GM12892 (cell line): ENCODE measurements around the gene AK8.

Experiments
- DNase-seq: peaks from one replicate; pipeline ENCODE4 v3.0.0; 2011; ENCODE audit not compliant: insufficient read length
- FAIRE-seq: peaks from 2 replicates; lab custom pipeline; 2011; peaks lifted over from hg19 to GRCh38; lab: Jason Lieb, UNC
- POLR2A ChIP-seq: IDR thresholded peaks from 2 replicates; pipeline ENCODE4 v1.6.1; 2011; ENCODE audit warnings: low read depth, low read length, control low read depth
- POLR2AphosphoS5 ChIP-seq: IDR thresholded peaks from 2 replicates; pipeline ENCODE4 v1.6.1; 2011; ENCODE audit warnings: low read depth, low read length, control low read depth
- TAF1 ChIP-seq: IDR thresholded peaks from 2 replicates; pipeline ENCODE4 v1.6.1; 2011; ENCODE audit warnings: low read depth, mild to moderate bottlenecking, control low read depth, low read length, borderline replicate concordance

Gene AK8

GRCh38 chr9:132708769-132709430, 169.2 kb downstream of the AK8 start:
- TF ChIP-seq POLR2AphosphoS5 = no peak
- no peak for TF ChIP-seq TAF1
- no peak for TF ChIP-seq POLR2A
- DNase-seq = no peak
- no peak for FAIRE-seq

GRCh38 chr9:132708239-132708638, 169.8 kb downstream of the AK8 start:
- no peak for TF ChIP-seq TAF1
- no peak for TF ChIP-seq POLR2AphosphoS5
- TF ChIP-seq POLR2A = no peak
- DNase-seq (no peak), FAIRE-seq (no peak)

GRCh38 chr9:132703336-132703735, 174.7 kb downstream of the AK8 start:
- no peak for DNase-seq
- TF ChIP-seq POLR2A = no peak
- no peak for TF ChIP-seq POLR2AphosphoS5
- no peak for TF ChIP-seq TAF1
- no peak for FAIRE-seq

GRCh38 chr9:132702254-132702653, 175.8 kb downstream of the AK8 start:
- no peak for FAIRE-seq
- no peak for TF ChIP-seq POLR2AphosphoS5
- no peak for TF ChIP-seq POLR2A
- no peak for TF ChIP-seq TAF1

GRCh38 chr9:132699956-132700355, 178.1 kb downstream of the AK8 start:
- TF ChIP-seq POLR2AphosphoS5 (no peak), TAF1 (no peak), POLR2A (no peak)
- DNase-seq (no peak), FAIRE-seq (no peak)

More at GRCh38 chr9:132702254-132702653, 175.8 kb downstream of the AK8 start:
- no peak for DNase-seq

GRCh38 chr9:132698989-132699388, 179.1 kb downstream of the AK8 start:
- DNase-seq (no peak), FAIRE-seq (no peak)
- no peak for TF ChIP-seq POLR2A
- no peak for TF ChIP-seq TAF1
- TF ChIP-seq POLR2AphosphoS5 = no peak

- FAIRE-seq (no peak), DNase-seq (no peak)
- no peak for TF ChIP-seq POLR2A
- TF ChIP-seq TAF1 = no peak
- TF ChIP-seq POLR2AphosphoS5 = no peak
Observed at GRCh38 chr9:132697230-132697629, 180.9 kb downstream of the AK8 start.

GRCh38 chr9:132694144-132694543, 183.9 kb downstream of the AK8 start:
- FAIRE-seq (no peak), DNase-seq (no peak)
- TF ChIP-seq TAF1 = no peak

GRCh38 chr9:132690696-132691095, 187.4 kb downstream of the AK8 start:
- DNase-seq (no peak), FAIRE-seq (peak; percentile 14)
- no peak for TF ChIP-seq TAF1
- no peak for TF ChIP-seq POLR2AphosphoS5
- TF ChIP-seq POLR2A = no peak

GRCh38 chr9:132683873-132684272, 194.2 kb downstream of the AK8 start:
- DNase-seq (no peak), FAIRE-seq (no peak)
- TF ChIP-seq TAF1 (no peak), POLR2A (no peak), POLR2AphosphoS5 (no peak)

GRCh38 chr9:132681561-132681960, 196.5 kb downstream of the AK8 start:
- TF ChIP-seq POLR2A (no peak), POLR2AphosphoS5 (no peak), TAF1 (no peak)
- no peak for DNase-seq
- no peak for FAIRE-seq

- TF ChIP-seq TAF1 = no peak
- no peak for TF ChIP-seq POLR2AphosphoS5
- no peak for TF ChIP-seq POLR2A
- FAIRE-seq = no peak
- DNase-seq = no peak
Observed at GRCh38 chr9:132679946-132680625, 198.0 kb downstream of the AK8 start.
